ENCODE measurements around the gene NSA2.

The NSA2 gene

GRCh38 chr5:74761241-74761640, 5.8 kb upstream of the NSA2 start:
- ChIA-PET POLR2A (ENCODE audit: low non-redundant PET) (no interaction called here), CTCF (interaction anchor here (0.5 to 1.7 kb wide), 6 partner anchors 23 to 158 kb away, joined by 3 to 6 read pairs (median 3); no protein-coding TSS in a partner anchor)
- TF ChIP-seq CTCF (conservative IDR thresholded peaks at IDR 0.05; ENCODE audit: low read depth) = no peak
- DNase-seq (ENCODE audit: low spot score) = peak; percentile 45
- no peak overlapping the region for H3K27ac ChIP-seq

GRCh38 chr5:74762599-74762998, 4.5 kb upstream of the NSA2 start:
- POLR2A ChIA-PET (ENCODE audit: low non-redundant PET) = no interaction called here
- H3K27ac ChIP-seq = no peak overlapping the region
- peak; percentile 97 for DNase-seq (ENCODE audit: low spot score)
- CTCF ChIA-PET = interaction anchor here (0.6 to 1.7 kb wide), 3 partner anchors 140 to 746 kb away, joined by 3 read pairs; no protein-coding TSS in a partner anchor
- no peak for TF ChIP-seq CTCF (conservative IDR thresholded peaks at IDR 0.05; ENCODE audit: low read depth)

GRCh38 chr5:74763504-74763903, 3.5 kb upstream of the NSA2 start:
- ChIA-PET CTCF (interaction anchor here (0.6 to 0.7 kb wide), 2 partner anchors 16 to 48 kb away, joined by 3 to 5 read pairs; no protein-coding TSS in a partner anchor), POLR2A (ENCODE audit: low non-redundant PET) (no interaction called here)
- DNase-seq (ENCODE audit: low spot score) = peak; percentile 23
- no peak for TF ChIP-seq CTCF (conservative IDR thresholded peaks at IDR 0.05; ENCODE audit: low read depth)
- no peak overlapping the region for H3K27ac ChIP-seq

GRCh38 chr5:74765201-74765600, 1.8 kb upstream of the NSA2 start:
- no peak for TF ChIP-seq CTCF (conservative IDR thresholded peaks at IDR 0.05; ENCODE audit: low read depth)
- ChIA-PET POLR2A (ENCODE audit: low non-redundant PET) (no interaction called here), CTCF (interaction anchor here (0.7 to 2.0 kb wide), 2 partner anchors 15 to 195 kb away, joined by 3 to 7 read pairs; no protein-coding TSS in a partner anchor)
- DNase-seq (ENCODE audit: low spot score) = peak; percentile 48
- peak overlapping the region; percentile 94 for H3K27ac ChIP-seq

GRCh38 chr5:74765929-74766328, 1.1 kb upstream of the NSA2 start:
- H3K27ac ChIP-seq = peak overlapping the region; percentile 94
- POLR2A ChIA-PET (ENCODE audit: low non-redundant PET) = no interaction called here
- DNase-seq (ENCODE audit: low spot score) = no peak
- CTCF ChIA-PET = interaction anchor here (0.6 to 2.0 kb wide), 5 partner anchors 14 to 533 kb away, joined by 3 to 10 read pairs (median 4); no protein-coding TSS in a partner anchor
- TF ChIP-seq CTCF (conservative IDR thresholded peaks at IDR 0.05; ENCODE audit: low read depth) = no peak

GRCh38 chr5:74766418-74766848, 616 bp upstream of the NSA2 start:
- ChIA-PET POLR2A (ENCODE audit: low non-redundant PET) (interaction anchor here (0.7 kb wide), 2 partner anchors 33 to 245 kb away, joined by 3 read pairs; no protein-coding TSS in a partner anchor), CTCF (interaction anchor here (0.6 to 2.0 kb wide), 6 partner anchors 13 to 701 kb away, joined by 3 to 10 read pairs (median 5); no protein-coding TSS in a partner anchor)
- H3K27ac ChIP-seq = peak overlapping the region; percentile 94
- DNase-seq (ENCODE audit: low spot score) = peak; percentile 75
- peak; percentile 75 for TF ChIP-seq CTCF (conservative IDR thresholded peaks at IDR 0.05; ENCODE audit: low read depth)

Data from RWPE1 (cell line).